SIG-M5 treated with dmso at 0.1 percent for 504 hours (cell line): ENCODE measurements around the gene IL17RD.

Source experiments
- DNase-seq: peaks from one replicate; lab custom pipeline; 2025; ENCODE audit not compliant: unreplicated experiment; lab: John Stamatoyannopoulos, UW

IL17RD gene

DNA sequence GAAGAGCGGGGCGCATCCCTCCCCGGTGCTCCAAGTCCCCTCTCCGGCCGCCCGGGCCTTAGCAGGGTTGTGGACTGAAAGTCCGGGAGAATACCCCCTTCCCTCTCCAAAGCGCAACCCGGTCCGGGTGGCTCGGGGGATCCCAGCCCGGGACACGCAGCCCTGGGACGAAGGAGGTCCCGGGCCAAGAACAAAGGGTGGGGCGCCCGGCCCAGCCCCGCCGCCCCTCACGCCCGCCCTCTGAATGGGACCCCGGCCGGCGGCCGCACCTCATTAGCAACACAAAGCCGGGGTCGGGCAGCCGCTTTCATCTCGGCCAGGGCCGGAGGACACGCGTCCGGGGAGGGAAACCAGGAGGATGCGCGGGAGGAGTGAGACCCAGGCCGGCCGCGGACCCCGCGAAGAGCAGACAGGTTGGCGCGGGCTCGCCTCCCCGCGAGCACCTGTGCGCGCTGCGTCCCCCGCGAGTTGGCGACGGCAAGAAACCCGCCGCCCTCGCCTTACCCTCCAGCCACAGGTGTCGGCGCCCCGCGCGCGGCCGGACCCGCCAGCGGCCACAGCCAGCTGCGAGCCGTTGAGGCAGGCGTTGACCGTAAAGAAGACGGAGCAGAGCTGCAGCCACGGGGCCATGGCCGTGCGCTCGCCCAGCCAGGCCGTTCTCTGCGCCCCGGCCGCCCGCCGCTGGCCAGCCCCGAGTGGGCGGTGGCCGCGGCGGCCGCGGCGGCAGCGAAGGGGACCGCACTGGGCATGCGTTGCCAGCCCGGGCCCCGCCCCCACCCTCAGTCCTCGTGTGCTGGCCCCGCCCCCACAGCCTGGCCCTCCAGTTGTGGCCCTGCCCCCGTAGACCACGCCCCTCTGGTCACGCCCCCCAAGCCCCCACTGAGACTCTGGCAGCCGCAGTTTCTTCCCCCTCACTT, at the start of gene IL17RD:
TSS of gene IL17RD (minus strand) at position 697 of the 917 bp plus-strand sequence. CDS start at position 630, 67 bp downstream.
- peak; percentile 50 for DNase-seq

DNA sequence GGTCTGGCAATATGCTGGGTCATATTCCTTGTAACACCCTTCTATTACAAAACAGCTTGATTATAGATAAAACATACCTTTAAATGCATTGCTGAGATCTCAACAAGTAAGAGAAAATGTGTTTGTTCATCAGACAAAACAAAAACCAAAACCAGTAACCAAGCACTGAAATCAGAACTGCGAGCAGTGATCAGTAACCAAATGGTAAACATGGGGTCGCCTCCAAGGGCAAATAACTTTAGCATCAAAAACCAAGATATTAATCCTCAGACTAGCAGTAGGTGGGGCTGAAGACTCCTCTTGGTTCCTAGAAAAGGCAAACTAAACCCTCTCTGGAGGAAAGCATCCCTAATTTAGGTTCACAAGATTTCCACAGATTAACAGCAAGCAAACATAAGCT, 41.3 kb upstream of the IL17RD start:
- no peak for DNase-seq

GRCh38 chr3:57199895-57200297, 34.7 kb upstream of the IL17RD start, which contains the start of gene HESX1:
Gene HESX1 (minus strand): TSS chr3:57199978. CDS start chr3:57199918, 60 bp downstream.
- no peak for DNase-seq

- no peak for DNase-seq
Observed at GRCh38 chr3:57194641-57195040, 29.5 kb upstream of the IL17RD start.

GRCh38 chr3:57192028-57192427, 26.9 kb upstream of the IL17RD start:
- DNase-seq, result no peak

GRCh38 chr3:57184526-57184925, 19.4 kb upstream of the IL17RD start:
- no peak for DNase-seq

DNA sequence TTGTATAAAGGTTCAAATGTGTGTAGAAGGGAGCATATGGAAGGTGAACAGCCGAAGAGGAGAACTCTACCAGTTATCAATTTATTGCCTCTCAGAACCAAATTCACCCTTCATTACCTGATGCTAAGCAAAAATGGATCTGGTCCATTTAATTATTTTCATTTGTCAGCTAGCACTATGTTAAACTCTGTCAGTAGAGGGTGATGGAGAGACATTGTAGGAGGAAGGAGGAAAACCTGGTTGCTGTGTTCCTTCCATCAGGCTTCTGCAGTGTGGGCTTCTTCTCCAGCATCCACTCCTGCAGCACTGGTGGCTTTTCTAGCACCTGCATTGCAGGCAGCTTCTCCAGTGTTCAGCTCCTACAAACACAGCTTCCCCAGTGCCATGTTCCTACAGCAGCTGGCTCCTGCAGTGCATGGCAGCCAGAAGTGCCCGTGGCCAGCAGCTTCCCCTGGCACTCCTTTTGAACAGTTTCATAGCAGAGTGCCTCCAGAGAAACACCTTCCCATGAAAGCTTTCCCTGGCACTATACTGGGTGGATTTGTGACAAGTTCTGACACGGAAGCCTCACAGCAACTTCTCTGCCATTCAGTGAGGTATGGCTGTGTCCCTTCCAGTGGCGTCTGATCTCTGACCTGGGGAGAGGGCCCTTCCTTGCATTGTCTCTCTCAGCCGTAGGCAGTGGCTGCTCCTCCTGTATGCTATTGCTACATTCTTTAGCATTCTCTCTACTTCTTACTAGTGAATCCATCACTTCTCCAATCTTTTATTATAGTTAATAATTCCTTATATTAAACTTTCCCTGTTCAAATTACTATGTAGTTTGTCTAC, 14.6 kb upstream of the IL17RD start:
- DNase-seq, result peak; percentile 44

- no peak for DNase-seq
Observed at GRCh38 chr3:57176045-57176444, 10.9 kb upstream of the IL17RD start.

DNA sequence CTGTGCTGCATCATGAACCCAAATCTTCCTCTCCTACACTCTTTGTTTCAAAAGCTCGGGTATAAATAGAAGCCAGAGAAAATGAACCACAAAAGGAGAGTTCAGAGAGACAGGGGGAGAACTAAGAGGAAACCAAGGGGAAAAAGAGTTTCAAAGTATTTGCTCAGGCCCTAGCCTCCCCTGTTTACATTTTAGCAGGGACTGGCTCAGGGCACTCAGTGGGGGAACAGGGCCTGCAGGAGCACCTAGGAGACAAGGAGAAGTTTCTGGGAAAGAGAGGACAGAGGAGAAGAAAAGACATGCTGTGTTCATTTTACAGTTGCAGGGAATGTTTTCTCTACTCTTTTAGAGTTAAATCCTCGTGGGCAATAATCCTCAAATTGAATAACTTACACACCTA, 8.5 kb upstream of the IL17RD start:
- peak; percentile 65 for DNase-seq

- no peak for DNase-seq
Observed at GRCh38 chr3:57170946-57171345, 5.8 kb upstream of the IL17RD start.

DNA sequence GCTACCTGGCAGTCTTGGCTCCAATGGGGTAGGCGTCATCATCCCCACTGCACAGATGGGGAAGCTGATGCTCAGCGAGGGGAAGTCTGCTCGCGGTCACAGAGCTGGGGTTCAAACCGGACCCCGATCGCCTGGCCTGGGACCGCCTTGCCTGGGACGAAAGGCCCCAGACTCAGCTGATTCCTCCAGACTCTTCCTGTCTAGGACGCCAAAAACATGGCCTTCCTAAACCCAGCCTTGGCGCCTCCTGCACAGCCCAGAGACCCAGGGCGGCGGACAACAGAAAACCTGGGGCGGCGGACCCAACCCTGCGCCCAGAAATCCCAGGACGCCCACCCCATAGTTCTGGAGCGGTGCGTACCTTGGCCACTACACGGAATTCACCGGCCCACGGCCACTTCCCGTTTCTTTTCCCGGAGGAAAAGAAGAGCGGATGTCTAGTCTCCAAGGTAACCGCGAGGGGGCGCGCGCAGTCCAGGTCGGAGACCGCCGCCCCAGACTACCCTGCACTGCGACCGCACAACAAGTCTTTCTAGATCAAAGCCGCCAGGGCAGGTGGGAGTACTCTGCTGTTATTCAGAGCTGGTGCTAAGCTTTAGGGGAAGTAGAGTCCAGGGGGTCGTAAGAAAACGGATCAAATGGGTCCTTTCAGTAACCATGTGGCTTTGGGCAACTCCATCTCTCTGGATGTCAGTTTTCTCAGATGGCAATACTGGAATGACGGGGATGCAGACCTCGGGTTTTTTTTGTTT, 4.9 kb upstream of the IL17RD start:
- DNase-seq, result peak; percentile 47

DNA sequence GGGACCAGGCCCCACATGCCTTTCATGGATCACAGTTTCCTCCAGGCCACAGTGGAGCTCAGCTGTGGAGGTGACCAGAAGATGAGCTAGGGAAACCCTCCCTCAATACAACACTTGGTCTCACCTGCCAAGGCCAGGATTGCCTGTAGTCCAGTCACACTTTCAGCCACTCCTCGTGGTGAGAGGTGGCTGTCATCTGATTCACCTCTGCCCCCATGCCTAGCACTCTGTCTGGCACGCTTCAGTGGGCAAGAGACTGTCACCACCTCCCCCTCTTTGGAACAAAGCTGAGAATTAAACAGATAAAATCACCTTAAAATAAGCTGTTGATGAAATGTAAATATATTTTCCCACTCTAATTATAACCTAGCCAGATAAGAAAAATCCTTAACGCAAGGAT, 4.0 kb upstream of the IL17RD start:
- no peak for DNase-seq

DNA sequence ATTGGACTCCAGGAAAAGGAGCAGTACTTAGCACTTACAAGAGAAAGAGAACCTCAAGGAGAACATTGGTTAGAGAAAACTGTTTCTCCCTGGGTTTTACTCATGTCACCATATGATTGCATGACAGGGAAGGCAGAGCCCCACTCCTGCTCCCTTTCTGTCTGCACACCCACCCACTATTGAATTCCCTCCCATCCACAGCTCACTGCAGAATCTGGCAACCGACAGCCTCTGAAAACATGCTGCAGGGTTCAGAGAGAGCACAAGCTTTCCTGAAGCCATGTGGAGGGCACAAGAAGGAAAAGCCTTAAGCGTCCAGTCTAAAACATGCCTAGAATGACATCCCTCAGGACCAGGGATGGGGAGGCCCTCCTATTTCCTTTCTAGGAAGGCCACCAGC, 3.0 kb upstream of the IL17RD start:
- no peak for DNase-seq

GRCh38 chr3:57166660-57167059, 1.5 kb upstream of the IL17RD start:
- DNase-seq, result no peak

GRCh38 chr3:57165641-57166040, 488 bp upstream of the IL17RD start:
- no peak for DNase-seq

DNA sequence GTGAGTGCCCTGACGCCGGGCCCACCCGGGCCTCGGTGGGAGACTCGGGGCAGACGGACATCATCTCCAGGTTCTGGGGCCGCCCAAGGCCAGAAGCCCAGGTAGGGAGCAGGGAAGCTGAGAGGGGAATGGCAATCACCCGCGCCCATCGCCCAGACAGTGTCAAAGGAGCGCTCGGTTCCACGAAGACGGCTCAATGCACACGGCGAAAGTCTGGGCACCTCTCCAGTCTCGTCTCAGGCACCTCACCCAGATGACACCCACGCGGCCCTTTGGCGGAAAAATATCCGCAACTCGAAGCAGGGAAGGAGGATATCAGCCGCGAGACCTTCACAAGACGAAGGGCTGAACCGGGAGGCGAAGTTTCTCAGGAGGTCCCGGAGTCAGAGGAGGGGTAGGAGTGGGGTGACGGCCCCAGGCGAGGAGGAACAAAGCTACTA, 916 bp downstream of the IL17RD start:
- DNase-seq, result no peak

GRCh38 chr3:57163751-57164150, 1.4 kb downstream of the IL17RD start:
- DNase-seq, result no peak

- DNase-seq, result no peak
Observed at GRCh38 chr3:57161915-57162314, 3.2 kb downstream of the IL17RD start.

GRCh38 chr3:57160765-57161538, 4.2 kb downstream of the IL17RD start:
- no peak for DNase-seq

GRCh38 chr3:57160076-57160764, 4.9 kb downstream of the IL17RD start:
- no peak for DNase-seq
